GM10248 (cell line): ENCODE measurements around the gene GDF7.

Experiments used
- CTCF ChIA-PET: fragments of 300-600 bp; sonication (Branson Sonifier 250); formaldehyde crosslinking; extraction: SDS; loops from one replicate; lab custom pipeline; 2021; ENCODE audit warnings: antibody characterized with exemption; lab: Yijun Ruan, JAX
- POLR2A ChIA-PET: fragments of 350-650 bp; sonication (Branson Sonifier 250); formaldehyde crosslinking; extraction: SDS; loops from one replicate; lab custom pipeline; 2020; ENCODE audit warnings: antibody characterized with exemption; lab: Yijun Ruan, JAX
- DNase-seq: peaks from one replicate; pipeline ENCODE4 v3.0.0; 2012; ENCODE audit errors: extremely low spot score
- CTCF ChIP-seq: IDR thresholded peaks from 2 replicates; pipeline ENCODE4 v1.5.1; 2012; ENCODE audit warnings: mild to moderate bottlenecking, low read depth; ENCODE audit errors: extremely low read depth, missing control alignments, control extremely low read depth

The GDF7 gene

GRCh38 chr2:20620696-20621365 lies 46.1 kb upstream of the GDF7 start:
- ChIA-PET POLR2A (no interaction called here), CTCF (interaction anchor here (1.2 to 1.4 kb wide), 2 partner anchors 41 to 174 kb away, joined by 3 read pairs; partner anchors contain the start of gene RHOB)
- no peak for TF ChIP-seq CTCF
- DNase-seq = no peak

- CTCF ChIA-PET = interaction anchor here (0.8 to 1.6 kb wide), 5 partner anchors 13 to 175 kb away, joined by 3 read pairs; partner anchors contain the start of gene RHOB
- no peak for DNase-seq
- POLR2A ChIA-PET = interaction anchor here (0.8 kb wide), 1 partner anchor 175 kb away, joined by 3 read pairs; the partner anchor contains the start of gene RHOB
- no peak for TF ChIP-seq CTCF
Measured at GRCh38 chr2:20621366-20622295, 45.3 kb upstream of the GDF7 start.

GRCh38 chr2:20622296-20622686 lies 44.7 kb upstream of the GDF7 start:
- no peak for DNase-seq
- ChIA-PET CTCF (interaction anchor here (1.4 to 1.6 kb wide), 2 partner anchors 13 to 40 kb away, joined by 3 read pairs; no protein-coding TSS in a partner anchor), POLR2A (no interaction called here)
- TF ChIP-seq CTCF = no peak

GRCh38 chr2:20622731-20623130 lies 44.2 kb upstream of the GDF7 start:
- POLR2A ChIA-PET = interaction anchor here (4.4 kb wide), 1 partner anchor 176 kb away, joined by 22 read pairs; the partner anchor contains the start of gene RHOB

GRCh38 chr2:20623241-20623640 lies 43.7 kb upstream of the GDF7 start:
- no peak for TF ChIP-seq CTCF
- CTCF ChIA-PET = interaction anchor here (0.8 to 1.1 kb wide), 3 partner anchors 9 to 212 kb away, joined by 3 read pairs; no protein-coding TSS in a partner anchor
- POLR2A ChIA-PET = interaction anchor here (4.4 kb wide), 1 partner anchor 176 kb away, joined by 22 read pairs; the partner anchor contains the start of gene RHOB
- DNase-seq = no peak

More at GRCh38 chr2:20622731-20623130, 44.2 kb upstream of the GDF7 start:
- DNase-seq = no peak
- CTCF ChIA-PET = interaction anchor here (0.9 to 1.6 kb wide), 2 partner anchors 12 to 20 kb away, joined by 3 read pairs; no protein-coding TSS in a partner anchor
- TF ChIP-seq CTCF = no peak

GRCh38 chr2:20623741-20624155 lies 43.2 kb upstream of the GDF7 start:
- TF ChIP-seq CTCF = no peak
- CTCF ChIA-PET = interaction anchor here (0.8 to 1.1 kb wide), 3 partner anchors 9 to 212 kb away, joined by 3 read pairs; no protein-coding TSS in a partner anchor
- no peak for DNase-seq
- POLR2A ChIA-PET = interaction anchor here (4.4 kb wide), 1 partner anchor 177 kb away, joined by 22 read pairs; the partner anchor contains the start of gene RHOB
